Measurements from ENCODE around the gene KDM2A.

The KDM2A gene

DNA sequence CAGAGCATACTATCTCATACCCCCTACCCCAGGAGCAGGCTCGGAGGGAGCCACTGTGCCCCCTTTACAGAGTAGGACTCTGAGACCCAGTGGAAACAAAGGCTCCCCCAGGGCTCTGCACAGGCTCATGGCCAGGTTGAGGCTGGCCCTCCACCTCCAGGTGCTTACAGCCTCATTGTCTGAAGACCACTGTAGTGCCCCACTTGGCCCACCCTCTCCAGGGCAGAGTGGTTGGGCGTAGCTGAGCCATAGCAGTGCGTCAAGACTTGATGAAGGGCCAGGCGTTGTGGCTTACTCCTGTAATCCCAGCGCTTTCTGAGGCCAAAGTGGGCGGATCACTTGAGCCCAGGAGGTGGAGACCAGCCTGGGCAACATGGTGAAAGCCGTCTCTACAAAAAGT, 171.7 kb downstream of the KDM2A start:
- Mint-ChIP-seq H3K4me3 (peak overlapping the region; percentile 89), H3K4me1 (ENCODE audit: low read depth) (peaks cover 52% of the 10 kb centered on the region), H3K36me3 (peaks cover 12% of the 10 kb centered on the region)

DNA sequence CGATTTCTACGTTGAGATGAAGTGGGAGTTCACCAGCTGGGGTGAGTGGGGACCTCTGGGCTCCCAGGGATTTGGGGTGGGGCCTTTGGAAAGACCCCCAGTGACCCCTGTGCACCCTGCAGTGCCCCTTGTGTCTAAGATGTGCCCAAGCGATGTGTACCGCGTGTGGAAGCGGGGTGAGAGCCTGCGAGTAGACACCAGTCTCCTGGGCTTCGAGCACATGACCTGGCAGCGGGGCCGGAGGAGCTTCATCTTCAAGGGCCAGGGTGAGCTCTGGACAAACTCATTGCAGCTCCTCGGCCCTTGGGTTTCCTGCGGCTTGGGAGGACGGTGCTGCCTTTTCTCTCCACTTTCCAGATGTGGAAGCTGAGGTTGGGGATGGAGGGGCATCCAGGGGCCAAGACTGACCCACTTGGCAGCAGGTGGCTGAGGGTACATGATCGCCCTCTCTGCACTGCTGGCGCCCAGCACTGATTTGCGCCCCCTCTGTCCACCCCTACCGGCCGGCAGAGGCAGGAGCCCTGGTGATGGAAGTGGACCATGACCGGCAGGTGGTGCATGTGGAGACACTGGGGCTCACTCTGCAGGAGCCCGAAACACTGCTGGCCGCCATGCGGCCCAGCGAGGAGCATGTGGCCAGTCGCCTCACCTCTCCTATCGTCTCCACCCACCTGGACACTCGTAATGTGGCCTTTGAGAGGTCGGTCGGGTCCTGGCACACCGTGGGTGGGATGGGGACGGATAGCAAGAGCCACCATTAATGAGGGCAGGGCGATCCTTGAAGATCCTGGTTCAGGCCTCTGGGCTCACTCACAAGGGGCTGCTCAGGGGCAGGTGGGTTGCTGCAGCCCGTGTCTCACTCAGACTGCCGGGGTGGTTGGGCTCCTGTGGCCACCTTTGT, 172.7 kb downstream of the KDM2A start:
- no peaks in the 10 kb centered on the region for H3K9me3 Mint-ChIP-seq (ENCODE audit: low read depth)
- H3K4me3 Mint-ChIP-seq, result peak overlapping the region; percentile 30
- H3K4me1 Mint-ChIP-seq (ENCODE audit: low read depth), result peaks cover 54% of the 10 kb centered on the region
- H3K36me3 Mint-ChIP-seq, result peaks cover 20% of the 10 kb centered on the region
- no peaks in the 10 kb centered on the region for H3K27me3 Mint-ChIP-seq
- H3K27ac Mint-ChIP-seq, result no peak overlapping the region

More for the DNA sequence above, 171.7 kb downstream of the KDM2A start:
- H3K27ac Mint-ChIP-seq, result no peak overlapping the region
- H3K27me3 Mint-ChIP-seq, result no peaks in the 10 kb centered on the region
- H3K9me3 Mint-ChIP-seq (ENCODE audit: low read depth), result no peaks in the 10 kb centered on the region

DNA sequence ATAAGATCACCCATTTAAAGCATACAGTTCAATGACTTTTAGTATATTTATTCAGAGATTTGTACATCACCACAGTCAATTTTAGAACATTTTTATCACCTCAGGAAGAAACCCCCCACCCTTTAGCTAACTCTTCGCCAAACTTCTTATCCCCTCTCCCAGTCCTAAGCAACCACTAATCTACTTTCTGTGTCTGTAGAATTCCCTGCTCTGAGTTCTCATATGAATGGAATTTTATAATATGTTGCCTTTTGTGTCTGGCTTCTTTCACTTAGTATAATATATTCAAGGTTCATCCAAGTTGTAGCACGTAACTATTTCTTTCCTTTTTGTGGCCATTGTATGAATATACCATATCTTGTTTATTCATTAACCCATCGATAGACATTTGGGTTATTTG, 173.6 kb downstream of the KDM2A start:
- H3K9me3 Mint-ChIP-seq (ENCODE audit: low read depth), result no peaks in the 10 kb centered on the region
- H3K4me1 Mint-ChIP-seq (ENCODE audit: low read depth), result peaks cover 46% of the 10 kb centered on the region
- H3K27ac Mint-ChIP-seq, result peak overlapping the region; percentile 71
- H3K36me3 Mint-ChIP-seq, result peaks cover 20% of the 10 kb centered on the region
- H3K4me3 Mint-ChIP-seq, result peak overlapping the region; percentile 35
- H3K27me3 Mint-ChIP-seq, result no peaks in the 10 kb centered on the region

DNA sequence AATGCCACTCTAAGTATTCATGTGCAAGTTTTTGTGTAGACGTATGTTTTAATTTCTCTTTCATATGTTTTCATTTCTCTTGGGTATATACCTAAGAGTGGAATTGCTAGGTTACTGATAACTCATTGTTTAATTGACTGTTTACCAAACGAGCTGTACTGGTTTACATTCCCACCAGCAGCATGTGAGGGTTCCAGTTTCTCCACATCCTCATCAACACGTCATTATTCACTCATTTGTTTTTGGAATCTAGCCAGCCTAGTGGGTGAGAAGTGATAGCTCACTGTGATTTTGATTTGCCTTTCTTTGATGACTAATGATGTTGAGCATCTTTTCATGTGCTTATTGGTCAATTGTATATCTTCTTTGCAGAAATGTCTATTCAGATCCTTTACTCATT, 174.0 kb downstream of the KDM2A start:
- H3K27ac Mint-ChIP-seq, result peak overlapping the region; percentile 71
- H3K4me3 Mint-ChIP-seq, result peak overlapping the region; percentile 35
- H3K36me3 Mint-ChIP-seq, result peaks cover 20% of the 10 kb centered on the region
- H3K9me3 Mint-ChIP-seq (ENCODE audit: low read depth), result no peaks in the 10 kb centered on the region
- H3K27me3 Mint-ChIP-seq, result no peaks in the 10 kb centered on the region
- H3K4me1 Mint-ChIP-seq (ENCODE audit: low read depth), result peaks cover 42% of the 10 kb centered on the region

DNA sequence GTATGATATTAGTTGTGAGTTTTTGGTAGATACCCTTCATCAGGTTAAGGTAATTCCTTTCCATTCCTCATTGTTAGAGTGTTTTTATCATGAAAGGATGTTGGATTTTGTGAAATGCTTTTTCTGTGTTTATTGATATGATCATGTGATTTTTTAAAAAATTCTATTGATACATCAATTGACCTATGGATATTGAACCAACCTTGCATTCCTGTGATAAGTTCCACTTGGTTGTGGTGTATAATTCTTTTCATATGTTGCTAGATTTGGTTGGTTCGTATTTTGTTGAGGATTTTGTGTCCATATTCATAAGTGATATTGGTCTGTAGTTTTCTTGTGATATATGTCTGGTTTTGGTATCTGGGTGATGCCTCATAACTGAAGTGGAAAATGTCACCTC, 176.8 kb downstream of the KDM2A start:
- H3K27ac Mint-ChIP-seq, result peak overlapping the region; percentile 30
- no peaks in the 10 kb centered on the region for H3K9me3 Mint-ChIP-seq (ENCODE audit: low read depth)
- H3K4me1 Mint-ChIP-seq (ENCODE audit: low read depth), result peaks cover 37% of the 10 kb centered on the region
- no peaks in the 10 kb centered on the region for H3K27me3 Mint-ChIP-seq
- no peak overlapping the region for H3K4me3 Mint-ChIP-seq
- peaks cover 24% of the 10 kb centered on the region for H3K36me3 Mint-ChIP-seq

DNA sequence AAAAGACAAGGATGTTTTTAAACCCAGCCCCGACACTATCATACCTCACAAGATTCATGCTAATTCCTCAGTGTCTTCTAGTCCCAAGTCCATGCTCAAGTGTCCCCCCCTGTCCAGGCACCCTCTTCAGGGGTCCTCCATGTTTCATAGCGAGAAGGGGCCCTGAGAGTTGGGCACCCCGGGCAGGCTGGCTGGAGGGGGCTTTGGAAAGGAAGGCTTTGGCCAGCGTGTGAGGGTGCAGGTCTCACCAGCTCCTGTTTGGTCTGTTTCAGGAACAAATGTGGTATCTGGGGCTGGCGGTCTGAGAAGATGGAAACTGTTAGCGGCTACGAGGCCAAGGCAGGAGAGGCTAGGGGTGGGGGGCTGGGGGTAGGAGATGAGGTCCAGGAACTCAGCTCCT, 179.7 kb downstream of the KDM2A start:
- H3K36me3 Mint-ChIP-seq, result peaks cover 21% of the 10 kb centered on the region
- H3K27me3 Mint-ChIP-seq, result no peaks in the 10 kb centered on the region
- no peak overlapping the region for H3K4me3 Mint-ChIP-seq
- no peaks in the 10 kb centered on the region for H3K9me3 Mint-ChIP-seq (ENCODE audit: low read depth)
- H3K27ac Mint-ChIP-seq, result no peak overlapping the region
- H3K4me1 Mint-ChIP-seq (ENCODE audit: low read depth), result peaks cover 22% of the 10 kb centered on the region

DNA sequence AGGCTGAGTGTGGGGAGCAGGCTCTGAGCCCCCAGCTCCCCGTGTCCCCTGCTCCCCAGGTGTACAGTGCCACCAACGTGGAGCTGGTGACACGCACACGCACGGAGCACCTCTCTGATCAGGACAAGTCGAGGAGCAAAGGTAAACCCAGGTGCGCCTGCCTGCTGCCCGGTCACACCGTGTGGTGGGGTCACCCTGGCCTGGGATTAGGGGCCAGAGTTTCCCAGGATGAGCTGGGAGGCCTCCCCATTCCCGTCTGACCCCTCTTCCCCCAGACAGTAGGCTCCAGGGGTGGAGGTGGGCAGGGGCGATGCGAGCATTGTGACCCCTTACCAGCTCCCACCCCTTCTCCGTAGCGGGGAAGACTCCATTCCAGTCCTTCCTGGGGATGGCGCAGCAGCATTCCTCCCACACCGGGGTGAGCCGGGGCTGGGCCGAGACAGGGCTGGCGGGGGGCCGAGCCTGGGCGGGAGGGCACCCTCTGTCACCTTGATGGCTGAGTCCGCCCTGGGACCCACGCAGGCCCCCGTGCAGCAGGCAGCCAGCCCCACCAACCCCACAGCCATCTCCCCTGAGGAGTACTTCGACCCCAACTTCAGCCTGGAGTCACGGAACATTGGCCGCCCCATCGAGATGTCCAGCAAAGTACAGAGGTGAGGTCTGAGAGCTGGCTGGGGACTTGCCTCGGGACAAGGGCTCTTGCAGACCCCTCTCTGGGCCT, 180.6 kb downstream of the KDM2A start:
- H3K4me1 Mint-ChIP-seq (ENCODE audit: low read depth), result peaks cover 21% of the 10 kb centered on the region
- H3K4me3 Mint-ChIP-seq, result no peak overlapping the region
- H3K27me3 Mint-ChIP-seq, result no peaks in the 10 kb centered on the region
- peaks cover 18% of the 10 kb centered on the region for H3K36me3 Mint-ChIP-seq
- no peaks in the 10 kb centered on the region for H3K9me3 Mint-ChIP-seq (ENCODE audit: low read depth)
- H3K27ac Mint-ChIP-seq, result no peak overlapping the region

DNA sequence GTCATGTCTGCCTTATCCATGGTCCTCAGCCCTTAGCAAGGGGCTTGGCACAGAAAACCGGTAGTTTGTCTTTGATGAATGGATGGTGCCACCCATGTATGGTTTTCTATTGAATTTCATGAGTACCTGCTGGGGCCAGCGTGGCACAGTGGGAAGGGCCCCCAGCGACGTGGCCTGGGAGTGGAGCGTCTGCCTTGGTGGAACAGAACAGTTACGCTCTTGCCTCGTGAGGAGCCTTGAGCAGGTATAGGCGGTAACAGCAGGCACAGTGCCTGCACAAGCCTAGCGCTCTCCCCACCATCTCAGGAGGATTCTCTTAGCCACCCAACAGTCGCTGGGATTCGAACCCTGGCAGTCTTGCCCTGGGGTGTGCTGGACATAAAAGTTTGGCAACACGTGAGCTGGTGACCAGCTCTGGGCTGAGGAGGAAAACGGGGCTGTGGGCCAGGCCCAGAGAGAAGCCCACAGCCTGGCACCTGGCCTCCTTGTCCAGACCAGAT, 181.2 kb downstream of the KDM2A start:
- peaks cover 22% of the 10 kb centered on the region for H3K4me1 Mint-ChIP-seq (ENCODE audit: low read depth)
- no peaks in the 10 kb centered on the region for H3K9me3 Mint-ChIP-seq (ENCODE audit: low read depth)
- H3K36me3 Mint-ChIP-seq, result peaks cover 18% of the 10 kb centered on the region
- H3K4me3 Mint-ChIP-seq, result no peak overlapping the region
- H3K27me3 Mint-ChIP-seq, result no peaks in the 10 kb centered on the region
- H3K27ac Mint-ChIP-seq, result no peak overlapping the region

DNA sequence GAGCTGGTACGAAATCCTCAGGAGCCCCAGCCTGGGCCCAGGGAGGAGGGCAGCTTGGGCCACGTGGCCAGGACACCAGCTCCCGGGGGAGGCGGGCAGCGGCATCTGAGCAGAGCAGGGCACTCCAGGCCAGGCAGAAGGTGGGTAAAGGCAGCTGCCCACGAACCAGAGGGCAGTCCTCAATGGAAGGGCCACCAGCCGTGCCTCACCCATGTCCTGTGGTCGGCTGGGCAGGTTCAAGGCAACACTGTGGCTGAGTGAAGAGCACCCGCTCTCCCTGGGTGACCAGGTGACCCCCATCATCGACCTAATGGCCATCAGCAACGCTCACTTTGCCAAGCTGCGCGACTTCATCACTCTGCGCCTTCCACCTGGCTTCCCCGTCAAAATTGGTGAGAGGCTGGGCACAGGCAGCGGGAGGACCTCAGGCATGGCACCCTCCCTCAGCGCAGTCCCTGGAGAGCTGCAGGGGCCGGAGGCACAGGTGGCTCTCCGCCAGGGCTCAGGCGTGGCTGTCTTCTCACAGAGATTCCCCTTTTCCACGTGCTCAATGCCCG, 181.8 kb downstream of the KDM2A start:
- Mint-ChIP-seq H3K9me3 (ENCODE audit: low read depth) (no peaks in the 10 kb centered on the region), H3K27ac (no peak overlapping the region), H3K4me3 (no peak overlapping the region), H3K4me1 (ENCODE audit: low read depth) (peaks cover 22% of the 10 kb centered on the region), H3K27me3 (no peaks in the 10 kb centered on the region), H3K36me3 (peaks cover 15% of the 10 kb centered on the region)

DNA sequence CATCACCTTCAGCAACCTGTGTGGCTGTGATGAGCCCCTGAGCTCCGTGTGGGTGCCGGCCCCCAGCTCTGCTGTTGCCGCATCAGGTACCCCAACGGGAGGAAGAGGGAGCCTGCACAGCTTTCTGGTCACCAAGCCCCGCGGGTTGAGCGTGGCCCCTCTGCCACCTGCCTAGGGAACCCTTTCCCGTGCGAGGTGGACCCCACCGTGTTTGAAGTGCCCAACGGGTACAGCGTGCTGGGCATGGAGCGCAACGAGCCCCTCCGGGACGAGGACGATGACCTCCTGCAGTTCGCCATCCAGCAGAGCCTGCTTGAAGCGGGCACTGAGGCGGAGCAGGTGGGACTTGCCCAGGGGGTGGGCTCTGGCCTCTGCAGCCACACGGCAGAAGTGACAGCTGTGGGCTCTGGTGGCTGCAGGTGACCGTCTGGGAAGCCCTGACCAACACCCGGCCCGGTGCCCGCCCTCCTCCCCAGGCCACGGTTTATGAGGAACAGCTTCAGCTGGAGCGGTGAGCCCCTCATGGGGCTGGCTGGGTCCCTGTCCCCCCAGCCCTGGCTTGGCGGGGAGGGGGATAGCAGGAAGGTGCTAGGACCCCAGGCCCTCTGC, 182.4 kb downstream of the KDM2A start:
- H3K36me3 Mint-ChIP-seq, result peaks cover 10% of the 10 kb centered on the region
- H3K27me3 Mint-ChIP-seq, result no peaks in the 10 kb centered on the region
- H3K9me3 Mint-ChIP-seq (ENCODE audit: low read depth), result no peaks in the 10 kb centered on the region
- H3K4me1 Mint-ChIP-seq (ENCODE audit: low read depth), result peaks cover 17% of the 10 kb centered on the region
- H3K27ac Mint-ChIP-seq, result no peak overlapping the region
- H3K4me3 Mint-ChIP-seq, result no peak overlapping the region

DNA sequence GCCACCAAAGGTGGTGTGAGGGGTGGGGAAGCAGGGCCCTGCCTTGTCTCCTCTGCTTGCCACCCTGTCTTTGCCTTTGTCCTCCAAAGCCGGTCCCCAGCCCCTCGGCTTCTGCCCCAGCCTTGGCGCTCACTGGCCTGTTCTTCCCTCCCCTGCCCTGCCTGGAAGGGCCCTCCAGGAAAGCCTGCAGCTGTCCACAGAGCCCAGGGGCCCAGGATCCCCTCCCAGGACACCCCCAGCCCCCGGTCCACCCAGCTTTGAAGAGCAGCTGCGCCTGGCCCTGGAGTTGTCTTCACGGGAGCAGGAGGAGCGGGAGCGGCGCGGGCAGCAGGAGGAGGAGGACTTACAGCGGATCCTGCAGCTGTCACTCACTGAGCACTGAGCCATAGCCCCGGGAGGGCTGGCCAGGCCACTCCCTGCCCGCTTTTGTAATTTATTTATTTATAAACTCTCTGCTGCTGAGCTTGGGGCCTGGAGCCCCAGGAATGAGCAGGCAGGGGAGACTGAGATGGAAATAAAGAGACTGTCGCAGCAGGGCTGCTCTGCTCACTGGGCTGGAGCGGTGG, 183.0 kb downstream of the KDM2A start:
- Mint-ChIP-seq H3K4me1 (ENCODE audit: low read depth) (peaks cover 15% of the 10 kb centered on the region), H3K27me3 (no peaks in the 10 kb centered on the region), H3K4me3 (peak overlapping the region; percentile 38), H3K27ac (peak overlapping the region; percentile 34), H3K9me3 (ENCODE audit: low read depth) (no peaks in the 10 kb centered on the region), H3K36me3 (peaks cover 5% of the 10 kb centered on the region)

DNA sequence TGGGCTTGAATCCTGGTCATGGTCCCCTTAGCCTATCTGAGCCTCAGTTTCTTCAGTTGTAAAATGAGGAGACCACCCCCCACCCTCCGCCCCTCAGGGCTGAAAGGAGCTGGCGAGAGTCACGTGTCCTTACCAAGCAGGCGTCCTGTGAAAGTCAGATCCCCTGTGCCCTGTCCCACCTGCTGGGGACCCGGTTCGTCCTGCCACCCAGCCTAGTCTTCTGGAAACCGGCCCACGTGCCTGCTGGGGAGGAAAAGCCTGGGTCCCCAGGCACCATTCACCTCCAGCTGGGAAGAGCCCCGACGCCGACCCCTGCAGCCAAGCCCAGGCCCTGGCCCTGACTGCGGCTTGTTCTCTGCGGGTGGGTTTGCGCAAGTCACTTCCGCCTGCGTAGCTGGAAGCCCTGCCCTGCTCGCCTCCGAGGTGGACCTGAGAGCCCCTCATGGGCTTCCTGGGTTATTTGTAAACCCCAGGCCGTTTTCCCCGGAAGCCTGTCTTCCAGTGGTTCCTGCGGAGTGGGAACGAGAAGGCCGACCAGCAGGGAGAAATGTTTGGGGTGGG, 183.6 kb downstream of the KDM2A start:
- H3K4me1 Mint-ChIP-seq (ENCODE audit: low read depth), result peaks cover 15% of the 10 kb centered on the region
- no peaks in the 10 kb centered on the region for H3K27me3 Mint-ChIP-seq
- no peaks in the 10 kb centered on the region for H3K9me3 Mint-ChIP-seq (ENCODE audit: low read depth)
- peak overlapping the region; percentile 34 for H3K27ac Mint-ChIP-seq
- H3K4me3 Mint-ChIP-seq, result peak overlapping the region; percentile 38
- peaks cover 4% of the 10 kb centered on the region for H3K36me3 Mint-ChIP-seq

DNA sequence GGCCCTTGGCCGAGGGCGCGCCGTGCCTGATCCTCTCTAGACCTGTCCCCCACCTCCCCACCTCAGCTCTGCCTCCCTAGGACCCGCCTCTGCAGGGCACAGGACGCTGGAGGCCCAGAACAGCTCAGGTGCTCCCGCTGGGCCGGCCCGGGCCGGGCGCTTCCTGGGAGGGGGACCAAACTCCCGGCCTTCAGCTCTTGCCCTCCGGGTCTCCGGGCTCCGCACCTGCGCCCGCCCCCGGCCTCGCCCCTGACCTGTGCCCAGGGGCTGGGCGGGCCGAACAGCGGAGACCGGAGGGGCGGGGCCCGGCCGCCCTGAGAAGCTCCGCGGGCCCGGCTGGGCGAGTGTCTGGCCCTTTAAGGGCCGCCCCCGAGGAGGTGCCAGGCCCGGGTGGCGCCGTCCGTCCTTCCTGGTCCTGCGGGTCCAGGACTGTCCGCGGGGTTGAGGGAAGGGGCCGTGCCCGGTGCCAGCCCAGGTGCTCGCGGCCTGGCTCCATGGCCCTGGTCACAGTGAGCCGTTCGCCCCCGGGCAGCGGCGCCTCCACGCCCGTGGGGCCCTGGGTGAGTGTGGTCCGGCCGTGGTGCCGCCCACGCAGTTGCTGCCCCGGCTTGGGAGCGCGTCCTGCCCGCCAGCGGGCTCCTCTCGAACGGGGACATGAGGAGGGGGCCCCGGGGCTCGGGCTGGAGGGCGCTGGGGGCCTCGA, 184.2 kb downstream of the KDM2A start, which contains the start of gene SSH3:
TSS of gene SSH3 (plus strand) at position 399 of the 703 bp plus-strand sequence. CDS start at position 495, 96 bp downstream.
- H3K4me3 Mint-ChIP-seq, result peak within 1 kb of the TSS; percentile 38
- peak within 1 kb of the TSS; percentile 34 for H3K27ac Mint-ChIP-seq
- H3K27me3 Mint-ChIP-seq, result no peaks in the 10 kb centered on the region
- peaks cover 4% of the 10 kb centered on the region for H3K36me3 Mint-ChIP-seq
- H3K9me3 Mint-ChIP-seq (ENCODE audit: low read depth), result no peaks in the 10 kb centered on the region
- H3K4me1 Mint-ChIP-seq (ENCODE audit: low read depth), result peaks cover 13% of the 10 kb centered on the region
